GM12875 (cell line): ENCODE measurements around the gene KLHL3.

Source experiments
- H3K4me3 ChIP-seq: one replicate; pipeline ENCODE4 v1.5.1; 2011; ENCODE audit warnings: low read depth, low read length, control low read depth
- TF ChIP-seq, protein P1 (sequence below): IDR thresholded peaks from 2 replicates; pipeline ENCODE4 v1.5.1; 2011; ENCODE audit warnings: low read depth, mild to moderate bottlenecking, control low read depth, inconsistent platforms, low read length, moderate library complexity, borderline replicate concordance; ENCODE audit not compliant: insufficient read depth

The KLHL3 gene

DNA sequence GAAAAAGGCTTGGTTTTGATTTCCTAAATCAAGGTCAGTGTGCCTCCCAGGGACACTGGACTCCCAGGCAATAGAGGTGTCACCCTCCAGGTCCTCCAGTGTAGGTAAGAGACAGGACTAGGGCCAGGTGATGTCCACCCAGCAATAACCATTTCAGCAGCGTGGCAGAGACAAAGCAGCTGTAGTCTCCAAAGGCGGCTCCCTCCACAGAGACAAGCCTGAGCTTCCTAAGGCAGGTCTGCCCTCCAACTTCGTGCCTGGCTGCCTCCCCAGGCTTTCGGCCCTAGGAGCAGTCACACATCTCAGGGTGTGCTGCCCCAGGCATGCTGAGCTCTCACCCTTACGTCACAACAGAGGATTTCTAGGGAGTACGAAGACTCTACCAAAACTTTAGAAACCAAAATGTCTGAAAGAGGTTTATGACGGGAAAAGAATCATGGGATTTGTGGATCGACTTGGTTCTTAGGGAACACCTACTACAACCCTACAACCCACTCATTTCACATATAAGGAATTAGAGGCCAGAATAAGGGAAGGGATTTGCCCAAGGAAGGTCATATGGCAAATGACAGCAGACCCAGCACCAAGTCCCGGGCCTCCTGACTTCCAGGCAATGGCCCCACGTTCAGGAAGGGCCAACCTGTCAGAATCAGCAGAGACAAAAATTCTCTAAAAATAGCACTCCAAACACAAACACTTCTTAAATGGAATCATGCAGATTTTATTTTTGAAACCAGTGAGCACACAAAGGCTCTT, 105.5 kb downstream of the KLHL3 start:
- TF ChIP-seq, protein P1, sequence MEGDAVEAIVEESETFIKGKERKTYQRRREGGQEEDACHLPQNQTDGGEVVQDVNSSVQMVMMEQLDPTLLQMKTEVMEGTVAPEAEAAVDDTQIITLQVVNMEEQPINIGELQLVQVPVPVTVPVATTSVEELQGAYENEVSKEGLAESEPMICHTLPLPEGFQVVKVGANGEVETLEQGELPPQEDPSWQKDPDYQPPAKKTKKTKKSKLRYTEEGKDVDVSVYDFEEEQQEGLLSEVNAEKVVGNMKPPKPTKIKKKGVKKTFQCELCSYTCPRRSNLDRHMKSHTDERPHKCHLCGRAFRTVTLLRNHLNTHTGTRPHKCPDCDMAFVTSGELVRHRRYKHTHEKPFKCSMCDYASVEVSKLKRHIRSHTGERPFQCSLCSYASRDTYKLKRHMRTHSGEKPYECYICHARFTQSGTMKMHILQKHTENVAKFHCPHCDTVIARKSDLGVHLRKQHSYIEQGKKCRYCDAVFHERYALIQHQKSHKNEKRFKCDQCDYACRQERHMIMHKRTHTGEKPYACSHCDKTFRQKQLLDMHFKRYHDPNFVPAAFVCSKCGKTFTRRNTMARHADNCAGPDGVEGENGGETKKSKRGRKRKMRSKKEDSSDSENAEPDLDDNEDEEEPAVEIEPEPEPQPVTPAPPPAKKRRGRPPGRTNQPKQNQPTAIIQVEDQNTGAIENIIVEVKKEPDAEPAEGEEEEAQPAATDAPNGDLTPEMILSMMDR: no peak
- H3K4me3 ChIP-seq: no peak overlapping the region

DNA sequence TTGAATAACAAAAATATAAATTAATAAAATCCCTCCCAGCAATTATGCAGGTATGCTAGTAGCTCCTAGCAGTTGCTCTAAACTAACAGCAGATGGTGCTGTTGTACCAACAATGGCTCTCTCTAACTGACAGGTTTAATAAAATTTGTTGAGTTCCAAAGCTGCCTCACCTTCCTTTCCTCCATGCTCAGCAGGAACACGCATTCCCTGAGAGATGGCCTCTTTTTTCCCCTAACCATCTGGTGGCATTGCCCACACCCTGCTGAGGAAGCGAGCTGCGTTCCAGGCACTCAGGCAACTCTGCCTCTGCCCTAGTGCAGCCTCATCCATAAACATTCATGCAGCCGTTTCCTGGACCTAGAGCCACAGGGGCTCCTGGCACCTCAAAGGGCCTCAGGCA, 106.2 kb downstream of the KLHL3 start:
- no peak overlapping the region for H3K4me3 ChIP-seq
- TF ChIP-seq, protein P1: peak; percentile 66; the same call in 1 of the 2 replicates

DNA sequence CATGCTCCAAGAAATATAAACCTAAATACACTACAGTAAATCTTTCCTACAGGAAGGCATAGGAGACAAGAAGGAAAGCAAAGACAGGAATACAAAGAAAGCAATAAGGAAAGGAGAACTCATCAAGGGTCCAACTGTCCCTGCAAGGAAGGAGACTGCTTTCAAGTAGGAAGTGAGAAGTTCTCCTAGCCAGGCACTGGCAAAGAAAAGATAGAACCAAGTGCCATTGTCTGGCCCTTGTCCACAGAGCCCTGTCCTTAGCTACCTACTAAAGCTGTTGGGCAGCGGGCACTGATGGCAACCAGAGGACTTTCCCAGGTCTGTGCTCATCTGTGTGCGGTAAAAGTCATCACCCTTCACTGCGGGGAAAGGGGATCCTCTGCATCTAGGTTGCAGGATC, 108.2 kb downstream of the KLHL3 start:
- TF ChIP-seq, protein P1: no peak
- no peak overlapping the region for H3K4me3 ChIP-seq

DNA sequence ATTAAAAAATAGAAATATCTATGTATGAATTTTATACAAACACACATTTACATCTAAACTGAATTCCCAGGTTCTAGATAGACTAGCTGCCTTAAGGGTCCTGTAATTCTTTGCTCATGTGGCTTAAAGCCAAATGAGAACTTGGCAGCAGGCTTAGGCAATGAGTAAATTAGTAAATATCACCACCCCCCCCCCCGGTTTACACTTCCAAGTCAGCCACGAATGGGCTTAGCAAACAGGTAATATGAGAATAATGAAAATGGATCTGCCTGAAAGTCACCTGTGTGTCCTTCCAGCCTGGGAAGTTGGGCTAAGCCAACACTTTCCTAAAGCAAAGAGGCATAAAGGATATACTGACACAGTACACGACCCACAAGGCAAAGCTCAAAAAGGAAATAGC, 108.6 kb downstream of the KLHL3 start:
- H3K4me3 ChIP-seq: no peak overlapping the region
- TF ChIP-seq, protein P1: no peak

DNA sequence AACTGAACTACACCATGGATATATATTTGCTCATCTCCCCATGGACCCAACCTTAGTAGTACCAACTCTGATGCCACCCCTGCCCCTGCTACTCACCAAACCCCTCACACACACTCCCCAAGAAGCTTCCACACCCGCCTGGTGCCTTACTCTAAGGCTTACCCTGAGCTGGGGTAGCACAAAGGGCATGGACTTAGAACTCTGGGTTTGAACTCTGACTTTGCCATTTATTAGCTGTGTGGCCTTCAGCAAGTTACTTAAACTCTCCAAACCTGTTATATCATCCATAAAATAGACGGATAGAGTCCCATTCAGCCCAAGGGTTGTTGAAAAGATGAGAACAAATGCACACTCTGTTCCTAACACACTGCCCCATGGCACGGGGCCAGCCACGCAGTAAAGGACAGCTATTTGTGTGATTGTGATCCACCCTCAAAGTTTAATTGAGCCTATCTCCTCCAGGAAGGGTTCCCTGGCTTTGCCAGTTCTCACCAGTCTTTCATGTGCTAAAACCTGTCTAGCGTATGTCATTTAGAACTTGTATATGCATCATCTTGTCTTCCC, 111.0 kb downstream of the KLHL3 start:
- H3K4me3 ChIP-seq: no peak overlapping the region
- TF ChIP-seq, protein P1: no peak

DNA sequence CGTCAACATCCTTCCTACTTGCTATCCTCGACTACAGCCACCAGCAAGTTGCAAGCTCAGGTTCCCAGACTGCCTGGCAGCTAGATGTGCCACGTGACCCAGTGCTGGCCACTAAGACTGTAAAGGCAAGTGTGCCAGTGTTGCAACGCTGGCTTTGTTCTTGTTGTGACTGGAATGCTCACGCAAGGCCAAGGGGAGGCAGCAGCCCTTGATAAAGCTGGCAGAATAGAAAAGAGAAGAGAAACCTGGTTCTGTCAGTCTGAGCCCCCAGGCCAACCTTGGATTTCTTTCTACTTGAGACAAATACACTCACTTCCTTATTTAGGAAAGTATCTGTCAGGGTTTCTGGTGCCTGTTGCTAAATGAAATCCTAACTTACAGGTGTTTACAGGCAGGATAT, 113.0 kb downstream of the KLHL3 start:
- TF ChIP-seq, protein P1: no peak
- H3K4me3 ChIP-seq: no peak overlapping the region
